IMR-90 (cell line): ENCODE data around the gene OR5H6.

ENCODE experiments used
- POLR2A ChIP-seq: IDR thresholded peaks from 2 replicates; pipeline ENCODE4 v1.6.1; 2012; ENCODE audit warnings: mild to moderate bottlenecking, low read depth, low read length
- RFX5 ChIP-seq: IDR thresholded peaks from 2 replicates; pipeline ENCODE4 v1.8.0; 2012; ENCODE audit warnings: low read depth, mild to moderate bottlenecking, low read length, moderate library complexity
- TF ChIP-seq, protein P1 (sequence below): conservative IDR thresholded peaks from 2 replicates; pipeline ENCODE4 v1.5.1; 2012; ENCODE audit warnings: mild to moderate bottlenecking, low read depth, low read length, improper control_type of control experiment

DNA sequence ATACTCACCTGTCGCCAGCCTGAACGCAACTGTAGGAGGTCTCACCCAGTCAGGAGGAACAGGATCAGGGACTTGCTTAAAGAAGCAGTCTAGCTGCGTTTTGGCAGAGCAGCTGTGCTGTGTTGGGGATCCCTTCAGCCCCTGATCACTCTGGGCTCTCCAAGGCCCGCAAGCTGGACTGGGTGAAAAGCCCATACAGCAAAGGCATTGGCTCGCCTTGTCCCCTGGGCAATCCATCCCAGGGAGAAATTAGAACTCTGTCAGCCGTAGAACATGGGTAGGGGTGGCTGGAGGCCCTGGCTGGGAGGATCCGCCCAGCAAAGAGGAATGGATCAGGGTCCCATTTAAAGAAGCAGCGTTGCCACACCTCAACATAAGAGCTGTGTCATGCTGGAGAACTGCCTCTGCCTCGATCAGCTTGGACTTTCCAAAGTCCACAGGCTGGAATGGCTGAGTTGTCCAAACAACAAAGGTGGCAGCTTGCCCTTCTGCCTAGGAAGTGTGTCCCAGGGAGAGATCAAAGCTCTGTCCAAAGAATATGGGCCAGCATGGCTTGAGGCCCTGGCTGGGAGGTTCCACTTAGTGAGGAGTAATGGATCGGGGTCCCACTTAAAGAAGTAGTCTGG lies 27.4 kb downstream of the OR5H6 start:
- TF ChIP-seq POLR2A (no peak), RFX5 (no peak)
- TF ChIP-seq, protein P1, sequence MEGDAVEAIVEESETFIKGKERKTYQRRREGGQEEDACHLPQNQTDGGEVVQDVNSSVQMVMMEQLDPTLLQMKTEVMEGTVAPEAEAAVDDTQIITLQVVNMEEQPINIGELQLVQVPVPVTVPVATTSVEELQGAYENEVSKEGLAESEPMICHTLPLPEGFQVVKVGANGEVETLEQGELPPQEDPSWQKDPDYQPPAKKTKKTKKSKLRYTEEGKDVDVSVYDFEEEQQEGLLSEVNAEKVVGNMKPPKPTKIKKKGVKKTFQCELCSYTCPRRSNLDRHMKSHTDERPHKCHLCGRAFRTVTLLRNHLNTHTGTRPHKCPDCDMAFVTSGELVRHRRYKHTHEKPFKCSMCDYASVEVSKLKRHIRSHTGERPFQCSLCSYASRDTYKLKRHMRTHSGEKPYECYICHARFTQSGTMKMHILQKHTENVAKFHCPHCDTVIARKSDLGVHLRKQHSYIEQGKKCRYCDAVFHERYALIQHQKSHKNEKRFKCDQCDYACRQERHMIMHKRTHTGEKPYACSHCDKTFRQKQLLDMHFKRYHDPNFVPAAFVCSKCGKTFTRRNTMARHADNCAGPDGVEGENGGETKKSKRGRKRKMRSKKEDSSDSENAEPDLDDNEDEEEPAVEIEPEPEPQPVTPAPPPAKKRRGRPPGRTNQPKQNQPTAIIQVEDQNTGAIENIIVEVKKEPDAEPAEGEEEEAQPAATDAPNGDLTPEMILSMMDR, result no peak
